Measurements from ENCODE around the gene CYTH1. TPM values are rescaled to one million over a fixed set of nuclear protein-coding genes. Genes with fewer than 3 reads are reported as not detected.

The CYTH1 gene
- total and polyA plus RNA-seq, 10 donors, result 66.9 to 169 (median 131) TPM

- Histone ChIP-seq H3K27ac (peak overlapping the region; percentile 42 to 86 (median 64)), H3K4me1 (peaks cover 5 to 29% (median 19%) of the 10 kb centered on the region in 6 donors), H3K36me3 (no peaks in the 10 kb centered on the region), H3K4me3 (peak overlapping the region in 2 of 8 donors; percentile 5 to 43), H3K9me3 (peaks cover 0 to 18% (median 14%) of the 10 kb centered on the region in 8 donors), H3K27me3 (replicated peaks in 1 of 7) (peaks cover 0 to 4% (median 0%) of the 10 kb centered on the region in 7 donors)
- intact Hi-C loops (cut with DNase I; ENCODE audit: low total_unique reads), result no loop called here
- 57 to 60% (median 57%) methylated on average over 29 to 30 of the region's 30 CpGs for WGBS, 5 donors
- peak; percentile 92 for DNase-seq
- TF ChIP-seq CTCF (IDR thresholded peaks at IDR 0.05 in 8 of 11, conservative IDR thresholded peaks at IDR 0.05 in 3 of 11) (no peak), POLR2AphosphoS5 (IDR thresholded peaks at IDR 0.05) (peak; percentile 70 to 91 (median 85))
Measured at GRCh38 chr17:78645421-78646295, 136.4 kb downstream of the CYTH1 start.

- 90 to 95% (median 94%) methylated on average over 14 of the region's 14 CpGs for WGBS, 5 donors
- Histone ChIP-seq H3K4me1 (peaks cover 5 to 30% (median 21%) of the 10 kb centered on the region in 6 donors), H3K4me3 (no peak overlapping the region), H3K27me3 (replicated peaks in 1 of 7) (peaks cover 0 to 4% (median 0%) of the 10 kb centered on the region in 7 donors), H3K27ac (peak overlapping the region in 5 of 8 donors; percentile 24 to 86 (median 75)), H3K36me3 (no peaks in the 10 kb centered on the region), H3K9me3 (peaks cover 0 to 18% (median 14%) of the 10 kb centered on the region in 8 donors)
- intact Hi-C loops (cut with DNase I; ENCODE audit: low total_unique reads), result no loop called here
- DNase-seq, result peak; percentile 47
- TF ChIP-seq POLR2A (IDR thresholded peaks at IDR 0.05) (no peak), CTCF (IDR thresholded peaks at IDR 0.05 in 8 of 11, conservative IDR thresholded peaks at IDR 0.05 in 3 of 11) (no peak), POLR2AphosphoS5 (IDR thresholded peaks at IDR 0.05) (no peak)
Measured at GRCh38 chr17:78644931-78645351, 137.1 kb downstream of the CYTH1 start.

GRCh38 chr17:78644224-78644623 lies 137.8 kb downstream of the CYTH1 start:
- intact Hi-C loops (cut with DNase I; ENCODE audit: low total_unique reads), result no loop called here
- H3K27ac ChIP-seq, result no peak overlapping the region
- DNase-seq, result peak; percentile 40
- TF ChIP-seq CTCF (IDR thresholded peaks at IDR 0.05 in 8 of 11, conservative IDR thresholded peaks at IDR 0.05 in 3 of 11) (no peak), POLR2AphosphoS5 (IDR thresholded peaks at IDR 0.05) (no peak), POLR2A (IDR thresholded peaks at IDR 0.05) (no peak)
- H3K4me1 ChIP-seq, result peaks cover 5 to 37% (median 27%) of the 10 kb centered on the region in 6 donors
- peaks cover 0 to 4% (median 0%) of the 10 kb centered on the region in 7 donors for H3K27me3 ChIP-seq (replicated peaks in 1 of 7)
- H3K36me3 ChIP-seq, result no peaks in the 10 kb centered on the region
- H3K9me3 ChIP-seq, result peaks cover 0 to 16% (median 13%) of the 10 kb centered on the region in 8 donors
- H3K4me3 ChIP-seq, result no peak overlapping the region
- WGBS, 5 donors, result 65 to 71% (median 66%) methylated on average over 8 of the region's 8 CpGs

GRCh38 chr17:78643326-78643725 lies 138.7 kb downstream of the CYTH1 start:
- intact Hi-C loops (cut with DNase I; ENCODE audit: low total_unique reads), result no loop called here
- peak; percentile 22 for DNase-seq
- Histone ChIP-seq H3K27me3 (replicated peaks in 1 of 7) (peaks cover 0 to 4% (median 0%) of the 10 kb centered on the region in 7 donors), H3K36me3 (no peaks in the 10 kb centered on the region), H3K4me1 (peaks cover 5 to 41% (median 29%) of the 10 kb centered on the region in 6 donors), H3K27ac (no peak overlapping the region), H3K9me3 (peaks cover 0 to 7% (median 4%) of the 10 kb centered on the region in 8 donors), H3K4me3 (no peak overlapping the region)
- TF ChIP-seq POLR2AphosphoS5 (IDR thresholded peaks at IDR 0.05) (no peak), CTCF (IDR thresholded peaks at IDR 0.05 in 8 of 11, conservative IDR thresholded peaks at IDR 0.05 in 3 of 11) (no peak)
- WGBS, 5 donors, result 80 to 90% (median 87%) methylated on average over 13 of the region's 13 CpGs

All from spleen (tissue), 11 donors.